Keratinocyte (primary cell): ENCODE data around the gene LONP2. TPM values are rescaled to one million over a fixed set of nuclear protein-coding genes. Genes with fewer than 3 reads are reported as not detected.

ENCODE experiments used
- DNase-seq: peaks from one replicate; pipeline ENCODE4 v3.0.0-alpha.2; 2011; ENCODE audit warnings: low read depth, missing footprints, low spot score
- FAIRE-seq: peaks from 2 replicates; lab custom pipeline; 2011; peaks lifted over from hg19 to GRCh38; lab: Jason Lieb, UNC
- H2AFZ ChIP-seq: 2 replicates; pipeline ENCODE4 v1.6.0; 2012; ENCODE audit warnings: low read length, control low read depth, inconsistent platforms; ENCODE audit not compliant: control insufficient read depth
- H3K27ac ChIP-seq: 2 replicates; pipeline ENCODE4 v1.5.1; 2011; ENCODE audit warnings: low read length; ENCODE audit not compliant: control insufficient read depth, insufficient read depth
- H3K27me3 ChIP-seq: 3 replicates; pipeline ENCODE4 v1.6.0; 2011; ENCODE audit warnings: low read length; ENCODE audit not compliant: control insufficient read depth, insufficient read depth; ENCODE audit errors: extremely low read depth
- H3K36me3 ChIP-seq, 2 experiments: 2 replicates in 1 of 2; 3 replicates in 1 of 2; pipeline ENCODE4 v1.5.1; 2011; ENCODE audit warnings: low read length in 2 of 2, mild to moderate bottlenecking in 1 of 2; ENCODE audit not compliant: control insufficient read depth in 2 of 2, insufficient read depth in 2 of 2; ENCODE audit errors: extremely low read depth in 1 of 2
- H3K4me1 ChIP-seq: 3 replicates; pipeline ENCODE4 v1.5.1; 2011; ENCODE audit warnings: low read length; ENCODE audit not compliant: control insufficient read depth, insufficient read depth; ENCODE audit errors: extremely low read depth
- H3K4me2 ChIP-seq: 3 replicates; pipeline ENCODE4 v1.6.0; 2011; ENCODE audit warnings: low read depth, low read length; ENCODE audit not compliant: control insufficient read depth, insufficient read depth; ENCODE audit errors: extremely low read depth
- H3K4me3 ChIP-seq, 3 experiments: fragments of 200-600 bp in 1 of 3; sonication (generic) in 1 of 3; 2 replicates in 2 of 3; 3 replicates in 1 of 3; pipeline ENCODE4 v1.5.1; 2011 to 2016; ENCODE audit warnings: low read length in 3 of 3, mild to moderate bottlenecking in 3 of 3, control low read depth in 2 of 3, inconsistent platforms in 1 of 3, low read depth in 1 of 3, mixed read lengths in 1 of 3, mixed run types in 1 of 3, moderate library complexity in 1 of 3; ENCODE audit not compliant: control insufficient read depth in 2 of 3, insufficient read depth in 2 of 3; ENCODE audit errors: extremely low read depth in 1 of 3
- H3K79me2 ChIP-seq: 2 replicates; pipeline ENCODE4 v1.6.0; 2012; ENCODE audit warnings: low read length; ENCODE audit not compliant: control insufficient read depth, insufficient read depth
- H3K9ac ChIP-seq: 3 replicates; pipeline ENCODE4 v1.6.0; 2011; ENCODE audit warnings: low read length; ENCODE audit not compliant: control insufficient read depth, insufficient read depth; ENCODE audit errors: extremely low read depth
- H3K9me1 ChIP-seq: 3 replicates; pipeline ENCODE4 v1.6.0; 2011; ENCODE audit warnings: low read length; ENCODE audit not compliant: control insufficient read depth, insufficient read depth; ENCODE audit errors: extremely low read depth
- H3K9me3 ChIP-seq: 2 replicates; pipeline ENCODE4 v1.5.1; 2012; ENCODE audit warnings: low read depth, low read length; ENCODE audit not compliant: control insufficient read depth
- H4K20me1 ChIP-seq: 3 replicates; pipeline ENCODE4 v1.6.0; 2011; ENCODE audit warnings: low read length; ENCODE audit not compliant: control insufficient read depth, insufficient read depth; ENCODE audit errors: extremely low read depth
- CTCF ChIP-seq, 3 experiments: IDR thresholded peaks in 1 of 3; conservative IDR thresholded peaks in 1 of 3; optimal IDR thresholded peaks in 1 of 3; 2 replicates in 2 of 3; 3 replicates in 1 of 3; pipeline versions ENCODE3 to v1.5.1; 2011; ENCODE audit warnings: low read length in 3 of 3, mild to moderate bottlenecking in 3 of 3, moderate library complexity in 2 of 3, control low read depth in 1 of 3, inconsistent platforms in 1 of 3; ENCODE audit not compliant: insufficient read depth in 2 of 3; ENCODE audit errors: extremely low read depth in 1 of 3
- EZH2 ChIP-seq: IDR thresholded peaks from one replicate; pipeline ENCODE4 v1.6.1; 2012; ENCODE audit warnings: inconsistent platforms, mild to moderate bottlenecking, low read length, moderate library complexity
- dilution Hi-C: fragments of 300-500 bp; cut with MboI; formaldehyde crosslinking; loops from one replicate; pipeline ENCODE4 v1.7.0; 2020; ENCODE audit warnings: low sequenced_read_pairs; ENCODE audit not compliant: extremely low pct_ligation_motif_present
- polyA plus RNA-seq, 5 experiments: library from polyadenylated mRNA; depleted of rRNA in 3 of 5; stranded (reverse) in 3 of 5; stranded (forward) in 1 of 5; unstranded in 1 of 5; fragments of >200 nt; gene quantifications; 1 replicate in 1 of 5; 2 replicates in 3 of 5; 3 replicates in 1 of 5; pipeline versions ENCODE4 v1.2.1 to v1.2.3, GENCODE V29; 2011 to 2012; ENCODE audit warnings: missing spikeins in 2 of 5, low read depth in 1 of 5, low replicate concordance in 1 of 5

Gene LONP2
- polyA plus RNA-seq, 1 donor (not counting 4 experiments of a cell fraction or from before 2014, with no cell fraction given), result 49.4 TPM

GRCh38 chr16:48405907-48406306 lies 161.8 kb downstream of the LONP2 start:
- Histone ChIP-seq H3K4me2 (no peak overlapping the region), H3K9ac (no peak overlapping the region), H4K20me1 (no peaks in the 10 kb centered on the region), H3K27ac (no peak overlapping the region), H3K4me1 (peaks cover 14% of the 10 kb centered on the region), H3K9me3 (no peaks in the 10 kb centered on the region), H3K27me3 (no peaks in the 10 kb centered on the region), H3K79me2 (no peaks in the 10 kb centered on the region), H3K9me1 (peaks cover 3% of the 10 kb centered on the region), H3K4me3 (no peak overlapping the region), H3K36me3 (no peaks in the 10 kb centered on the region), H2AFZ (no peak overlapping the region)
- DNase-seq, result no peak
- no peak for FAIRE-seq
- dilution Hi-C loops, result no loop called here
- TF ChIP-seq EZH2 (no peak), CTCF (optimal IDR thresholded peaks at IDR 0.05 in 1 of 3, IDR thresholded peaks at IDR 0.05 in 1 of 3, conservative IDR thresholded peaks at IDR 0.05 in 1 of 3; ENCODE audit: extremely low read depth in 1 of 3, insufficient read depth in 2 of 3, low read length in 3 of 3) (no peak)

Other genes with a start within 250 kb of the LONP2 start
- gene ABCC12, start 88.3 kb upstream of the LONP2 start, polyA plus RNA-seq, result not detected in 3 replicates
- 0.18 to 0.68 TPM (median 0.33 TPM) in 3 replicates for gene ABCC11, start 3.2 kb downstream of the LONP2 start, polyA plus RNA-seq
- gene SIAH1, start 141.1 kb downstream of the LONP2 start, polyA plus RNA-seq, result 14.4 to 19.0 TPM (median 15.4 TPM) in 3 replicates